Fibroblast of lung (primary cell): ENCODE data around the gene APBA1.

Experiments used
- CTCF ChIP-seq, 2 donors: IDR thresholded peaks in 1 of 2; conservative IDR thresholded peaks in 1 of 2; 1 replicate in 1 of 2; 2 replicates in 1 of 2; pipeline ENCODE4 v1.5.1; 2011 to 2012; ENCODE audit warnings: low read length in 2 of 2, control low read depth in 1 of 2, inconsistent platforms in 1 of 2, low read depth in 1 of 2, mild to moderate bottlenecking in 1 of 2
- EZH2 ChIP-seq: IDR thresholded peaks from 2 replicates; pipeline ENCODE4 v1.5.1; 2012; ENCODE audit warnings: low read length, control low read depth, mild to moderate bottlenecking; ENCODE audit errors: missing control alignments

GRCh38 chr9:69456201-69456600 is 216.0 kb downstream of the APBA1 start:
- no peak for TF ChIP-seq EZH2
- no peak for TF ChIP-seq CTCF (conservative IDR thresholded peaks at IDR 0.05 in 1 of 2, IDR thresholded peaks at IDR 0.05 in 1 of 2; ENCODE audit: low read depth in 1 of 2, low read length in 2 of 2)
